Gastrocnemius medialis (tissue), 4 donors: Measurements from ENCODE around the gene GALNT2.

Experiments
- CTCF ChIP-seq, 5 experiments: fragments of 450-650 bp in 3 of 5; fragments of 200-600 bp in 2 of 5; sonication (generic) in 2 of 5; IDR thresholded peaks in 4 of 5; conservative IDR thresholded peaks in 1 of 5; 1 replicate in 4 of 5; 2 replicates in 1 of 5; pipeline ENCODE4 v1.5.1; 2016 to 2019; ENCODE audit warnings: antibody characterized with exemption in 5 of 5, mild to moderate bottlenecking in 3 of 5, moderate library complexity in 3 of 5
- POLR2A ChIP-seq, 2 donors: fragments of 450-650 bp; IDR thresholded peaks; one replicate each; pipeline ENCODE4 v1.6.1; 2017; ENCODE audit warnings: antibody characterized with exemption in 2 of 2, mild to moderate bottlenecking in 2 of 2, moderate library complexity in 2 of 2

- no peak for TF ChIP-seq CTCF (IDR thresholded peaks at IDR 0.05 in 4 of 5, conservative IDR thresholded peaks at IDR 0.05 in 1 of 5)
- no peak for TF ChIP-seq POLR2A (IDR thresholded peaks at IDR 0.05)
Observed at GRCh38 chr1:230243146-230243545, 176.1 kb downstream of the GALNT2 start.
